ENCODE results near the gene APOA5.

Gene APOA5

DNA sequence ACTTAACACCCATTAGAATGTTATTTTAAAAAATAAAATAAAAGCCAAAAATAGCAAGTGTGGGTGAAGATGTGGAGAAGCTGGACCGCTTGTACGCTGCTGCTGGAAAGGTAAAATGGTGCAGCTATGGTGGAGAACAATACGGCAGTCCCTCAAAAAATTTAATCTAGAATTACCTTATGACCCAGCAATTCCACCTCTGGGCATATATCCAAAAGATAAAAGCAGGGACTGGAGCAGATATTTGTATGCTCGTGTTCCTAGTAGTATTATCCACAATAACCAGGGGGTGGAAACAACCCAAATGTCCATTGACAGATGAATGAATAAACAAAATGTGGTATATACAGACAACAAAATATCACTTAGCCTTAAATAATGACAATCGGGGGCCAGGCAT, 6.1 kb upstream of the APOA5 start:
- DNase-seq (ENCODE audit: low read depth in 2 of 2), result no peak

DNA sequence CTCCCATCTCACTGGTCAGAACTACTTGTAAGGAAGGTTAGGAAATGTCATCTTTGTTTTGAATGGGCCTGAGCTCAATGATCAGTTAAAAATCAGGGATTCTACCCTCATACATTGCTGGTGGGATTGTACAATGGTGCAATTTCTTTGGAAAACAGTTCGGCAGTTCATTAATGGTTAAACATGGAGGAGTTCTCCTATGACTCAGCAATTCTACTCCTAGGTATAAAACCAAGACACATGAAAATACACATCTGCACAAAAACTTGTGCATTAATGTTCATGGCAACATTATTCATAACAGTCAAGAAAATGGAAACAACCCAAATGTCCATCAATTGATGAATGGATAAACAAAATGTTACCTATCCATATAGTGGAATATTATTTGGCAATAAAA, 4.9 kb upstream of the APOA5 start:
- DNase-seq (ENCODE audit: low read depth in 2 of 2), result no peak

DNA sequence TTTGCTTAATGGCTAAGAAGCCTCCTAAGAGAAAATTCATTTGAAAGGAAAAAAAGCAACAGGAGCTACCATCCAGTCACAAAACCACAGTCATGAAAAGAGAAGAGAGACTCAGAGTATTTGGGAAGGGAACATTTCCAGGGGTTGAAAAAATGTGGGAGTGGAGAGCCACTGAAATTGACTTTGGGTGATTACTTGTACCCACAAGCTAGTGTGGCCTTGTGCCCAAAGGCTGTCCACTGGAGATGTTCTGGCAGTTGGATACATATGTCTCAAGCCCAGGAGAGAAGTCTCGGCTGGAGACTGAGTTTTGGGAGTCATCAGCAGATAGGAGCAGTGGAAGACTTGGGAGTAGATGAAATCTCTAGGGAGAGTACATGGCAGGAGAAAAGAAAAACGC, 3.2 kb upstream of the APOA5 start:
- DNase-seq (ENCODE audit: low read depth in 2 of 2), result no peak

DNA sequence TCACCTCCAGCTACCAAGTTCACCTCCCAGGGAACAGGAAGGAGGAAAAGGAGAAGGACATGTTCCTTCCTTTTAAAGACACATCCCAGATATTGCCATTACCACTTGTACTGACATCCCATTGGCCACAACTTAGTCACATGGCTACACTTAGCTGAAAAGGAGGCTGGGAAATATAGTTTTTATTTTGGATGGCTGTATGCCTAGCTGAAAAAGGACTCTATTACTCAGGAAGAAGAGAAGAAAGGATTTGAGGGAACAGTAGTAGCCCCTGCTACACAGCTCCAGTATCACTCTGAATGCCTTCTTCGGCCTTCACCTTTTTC, 2.1 kb upstream of the APOA5 start:
- DNase-seq (ENCODE audit: low read depth in 2 of 2), result no peak

DNA sequence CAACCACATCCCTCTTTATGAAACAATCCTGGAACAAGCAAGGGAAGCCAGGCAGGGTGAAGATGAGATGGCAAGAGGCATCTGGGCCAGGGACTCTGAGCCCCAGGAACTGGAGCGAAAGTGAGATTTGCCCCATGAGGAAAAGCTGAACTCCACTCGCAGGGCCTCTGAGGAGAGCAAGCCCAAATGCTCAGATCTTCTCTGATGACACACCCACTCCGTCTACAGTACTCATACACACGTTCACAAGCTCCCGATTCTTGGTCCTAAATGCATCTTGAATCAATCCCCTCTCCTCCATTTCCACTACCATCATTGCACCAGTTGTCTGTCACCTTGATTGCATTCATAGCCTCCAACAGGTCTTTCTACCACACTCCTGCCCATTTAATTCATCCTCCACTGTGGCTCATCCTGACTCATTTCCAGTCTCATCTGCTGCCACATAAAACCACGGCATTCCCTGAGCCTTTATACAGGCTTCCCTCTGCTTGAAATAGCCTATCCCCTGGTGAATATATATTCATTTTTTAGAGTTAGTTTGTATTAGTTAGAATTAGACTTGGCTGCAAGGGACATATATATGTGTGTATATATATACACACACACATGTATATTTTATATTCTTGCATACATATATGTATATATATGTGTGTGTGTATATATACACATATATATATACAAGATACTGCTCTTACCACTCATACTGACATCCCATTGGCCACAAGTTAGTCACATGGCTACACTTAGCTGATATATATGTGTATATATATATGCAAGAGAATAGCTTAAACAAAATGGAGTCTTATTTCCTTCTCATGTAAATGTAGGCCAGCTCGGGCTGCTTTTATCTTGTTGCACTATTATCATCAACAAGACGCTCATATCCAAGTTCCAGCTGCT, 1.4 kb upstream of the APOA5 start:
- DNase-seq (ENCODE audit: low read depth in 2 of 2), result no peak

DNA sequence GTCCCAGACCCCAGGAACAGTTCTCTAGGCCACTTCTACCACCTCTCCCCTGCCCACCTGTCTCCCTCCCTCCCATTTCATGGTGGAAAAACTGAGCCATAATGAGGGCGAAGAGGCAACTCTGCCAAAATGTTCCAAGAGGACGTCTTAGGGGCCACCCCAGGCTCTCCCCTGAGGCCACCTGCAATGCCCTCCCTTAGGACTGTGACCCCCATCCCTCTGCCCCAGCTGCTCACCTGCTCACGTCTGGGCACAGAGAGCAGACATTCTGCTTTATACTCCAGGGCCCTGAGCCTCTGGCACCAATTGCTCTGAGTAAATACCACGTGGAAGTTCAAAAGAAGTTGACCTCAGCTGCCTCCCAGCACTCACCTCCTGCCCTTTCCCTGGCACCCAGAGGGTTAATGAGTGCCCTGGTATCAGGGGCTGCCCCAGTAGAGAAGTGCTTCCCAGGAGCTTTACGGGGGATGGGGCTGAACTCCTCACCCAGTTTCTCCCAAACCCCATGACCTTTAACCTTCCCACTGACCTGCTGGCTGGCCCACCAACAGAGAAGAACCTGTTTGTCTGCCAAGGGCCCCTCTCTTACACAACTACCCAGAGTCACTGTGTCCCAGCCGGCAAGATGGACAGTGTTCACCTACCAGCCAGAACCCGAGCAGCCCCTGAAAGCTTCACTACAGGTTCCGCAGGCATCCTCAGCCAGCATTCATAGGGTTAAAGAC, 627 bp upstream of the APOA5 start:
- DNase-seq (ENCODE audit: low read depth in 2 of 2), result no peak

DNA sequence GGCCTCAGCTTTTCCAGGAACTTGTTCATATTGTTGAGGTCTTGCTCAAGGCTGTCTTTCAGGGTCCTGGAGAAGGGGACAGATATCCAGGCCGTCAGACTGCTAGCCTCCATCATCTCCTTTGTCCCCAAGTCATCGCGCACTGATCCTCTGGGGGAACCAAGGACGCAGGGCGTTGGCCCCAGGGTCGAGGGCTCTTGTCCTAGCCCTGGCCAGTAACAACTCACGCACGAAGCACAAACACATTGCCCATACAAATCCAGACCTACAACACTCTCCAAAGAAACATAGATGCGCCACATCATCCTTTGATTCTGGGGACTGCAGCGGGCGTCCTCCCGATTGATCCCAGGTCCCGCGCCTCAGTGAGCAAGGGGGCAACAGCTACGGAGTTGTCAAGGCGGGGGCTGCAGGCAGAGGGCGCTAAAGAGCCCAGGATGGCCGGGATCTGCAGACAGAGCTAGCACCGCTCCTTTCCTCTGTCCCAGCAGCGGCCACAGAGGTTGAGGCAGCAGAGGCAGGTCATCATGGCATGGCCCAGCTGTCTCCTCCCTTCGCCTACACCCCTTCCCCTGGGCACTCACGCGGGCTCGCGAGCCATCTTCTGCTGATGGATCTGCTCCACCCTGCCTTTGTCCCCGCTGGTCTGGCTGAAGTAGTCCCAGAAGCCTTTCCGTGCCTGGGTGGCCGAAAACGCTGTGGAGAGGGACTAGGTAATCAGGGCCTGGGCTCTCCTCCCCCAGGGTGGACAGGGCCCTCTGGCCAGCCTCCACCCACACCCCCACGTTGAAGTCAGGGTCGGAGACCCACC, 472 bp downstream of the APOA5 start:
- DNase-seq (ENCODE audit: low read depth in 2 of 2), result peak; percentile 70 to 73

DNA sequence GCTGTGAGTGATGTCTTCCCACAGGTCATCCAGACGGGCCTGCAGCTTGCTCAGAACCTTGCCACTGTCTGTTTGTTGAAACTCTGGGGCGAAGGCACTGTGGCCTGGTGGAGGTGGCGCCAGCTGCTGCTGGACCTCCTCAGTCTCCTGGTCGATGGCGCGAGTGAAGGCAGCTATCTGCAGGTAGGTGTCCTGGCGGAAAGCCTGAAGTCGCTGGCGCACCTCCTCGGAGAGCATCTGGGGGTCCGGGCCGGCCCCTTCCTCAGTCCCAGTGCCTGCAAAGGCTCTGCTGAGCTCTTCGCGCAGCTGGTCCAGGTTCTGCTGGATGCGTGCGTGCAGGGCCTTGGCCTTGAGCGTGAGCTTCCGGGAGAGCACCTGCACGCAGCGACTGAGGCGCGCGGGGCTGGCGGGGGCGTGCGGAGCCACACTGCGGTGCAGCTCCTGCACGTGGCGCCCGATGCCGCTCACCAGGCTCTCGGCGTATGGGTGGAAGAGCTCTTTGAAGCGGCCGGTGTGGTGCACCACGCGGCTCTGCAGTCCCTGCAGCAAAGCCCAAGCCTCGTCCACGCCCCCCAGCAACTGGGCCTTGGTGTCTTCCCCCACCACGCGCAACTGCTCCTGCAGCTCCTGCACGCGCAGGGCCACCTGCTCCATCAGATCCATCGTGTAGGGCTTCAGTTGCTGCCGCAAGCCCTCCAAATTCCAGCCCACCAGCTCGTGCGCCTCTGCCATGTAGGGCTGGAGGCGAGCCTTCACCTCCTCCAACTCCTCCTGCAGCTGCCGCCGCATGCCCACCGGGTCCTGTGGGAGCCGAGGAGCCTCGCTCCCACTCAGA, 1.3 kb downstream of the APOA5 start:
- no peak for DNase-seq (ENCODE audit: low read depth in 2 of 2)

DNA sequence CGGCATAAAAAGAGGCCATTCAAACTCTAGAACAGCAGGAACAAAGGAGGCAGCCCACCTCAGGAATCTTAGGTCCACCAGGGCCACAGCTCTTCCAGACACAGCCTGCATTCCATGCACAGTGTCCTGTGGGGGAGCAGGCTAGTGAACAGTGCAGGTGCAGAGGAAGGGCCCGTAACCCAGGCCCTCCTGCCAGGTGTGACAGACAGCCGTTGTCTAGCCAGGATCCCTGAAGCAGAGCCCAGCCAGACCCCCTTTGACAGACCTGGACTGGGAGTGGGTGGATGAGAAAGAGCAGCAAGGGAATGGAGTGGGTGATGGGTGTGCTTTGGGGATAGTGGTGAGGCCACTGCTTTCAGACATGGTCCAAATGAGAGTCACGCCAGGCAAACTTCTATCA, 2.7 kb downstream of the APOA5 start:
- no peak for DNase-seq (ENCODE audit: low read depth in 2 of 2)

DNA sequence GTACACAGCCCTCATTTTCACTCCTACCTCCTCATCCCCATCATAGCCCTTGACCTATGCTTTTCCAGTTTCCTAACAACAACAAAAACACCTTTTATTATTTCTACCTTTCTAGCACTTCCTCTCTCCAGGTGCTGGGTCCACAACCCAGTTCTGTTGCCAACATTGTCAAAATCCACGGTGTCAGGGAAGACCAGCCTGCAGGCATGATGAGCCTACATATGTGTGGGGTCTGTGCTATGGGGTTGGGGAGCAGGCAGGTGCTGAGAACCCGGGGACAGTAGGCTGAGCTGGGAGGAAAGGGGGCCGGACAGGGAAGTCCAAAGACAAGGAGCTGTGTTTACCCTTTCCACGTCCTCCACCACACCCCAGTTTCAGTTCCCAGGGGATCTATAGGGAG, 3.1 kb downstream of the APOA5 start:
- no peak for DNase-seq (ENCODE audit: low read depth in 2 of 2)

DNA sequence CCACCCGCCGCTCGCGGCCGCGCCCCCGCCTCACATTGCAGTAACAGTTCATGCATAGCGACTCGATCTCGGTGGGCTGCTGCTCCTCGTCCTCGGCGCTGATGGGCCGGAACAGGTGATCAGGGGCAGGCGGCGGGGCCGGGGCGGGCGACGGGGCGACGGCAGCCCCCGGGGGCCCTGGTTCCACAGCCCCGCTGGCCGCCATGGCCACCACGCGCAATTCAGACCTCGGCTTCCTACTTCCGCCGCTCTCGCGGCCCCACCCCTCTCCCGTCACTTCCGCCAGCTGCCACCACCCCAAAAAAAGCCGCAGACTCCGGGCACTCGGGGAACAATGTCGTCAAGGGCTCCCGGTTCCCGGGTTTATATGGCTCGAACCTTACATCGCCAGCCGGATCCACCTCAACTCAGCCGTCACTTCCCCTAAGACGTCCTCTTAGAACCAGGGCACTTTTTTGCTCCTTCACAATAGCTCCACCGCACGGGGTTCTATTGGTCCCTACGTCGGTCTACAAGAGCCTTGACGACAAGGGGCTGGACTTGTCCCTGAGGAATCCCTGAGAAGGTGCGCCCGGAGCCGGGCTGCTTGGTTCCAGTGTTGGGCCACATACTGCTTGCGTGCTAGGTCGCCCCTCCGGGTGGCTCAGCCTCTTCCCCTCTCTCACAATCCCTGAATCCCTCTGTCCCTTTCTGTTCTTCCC, 3.7 kb downstream of the APOA5 start, which contains the start of gene ZPR1:
Gene ZPR1 (minus strand): TSS at position 238 of the 701 bp plus-strand sequence. CDS start 33 bp downstream, at position 205.
- peak; percentile 68 to 76 for DNase-seq (ENCODE audit: low read depth in 2 of 2)

DNA sequence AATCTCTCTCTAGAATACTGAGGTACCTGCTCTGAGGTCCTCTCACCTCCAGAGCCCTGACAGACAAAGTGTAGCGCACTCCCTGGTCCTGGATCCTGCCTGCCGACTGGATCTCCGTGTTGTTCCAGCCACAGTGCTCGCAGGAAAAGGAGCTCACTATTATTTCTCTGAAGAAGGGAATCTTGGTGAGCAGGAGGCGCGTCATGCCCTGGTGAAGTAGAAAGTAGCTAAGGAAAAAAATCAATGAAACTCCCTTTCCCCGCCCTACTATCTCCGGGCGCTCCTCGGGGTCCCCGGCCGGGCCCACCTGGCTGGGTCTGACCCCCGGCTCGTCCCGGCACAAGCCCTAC, 4.3 kb downstream of the APOA5 start:
- no peak for DNase-seq (ENCODE audit: low read depth in 2 of 2)

DNA sequence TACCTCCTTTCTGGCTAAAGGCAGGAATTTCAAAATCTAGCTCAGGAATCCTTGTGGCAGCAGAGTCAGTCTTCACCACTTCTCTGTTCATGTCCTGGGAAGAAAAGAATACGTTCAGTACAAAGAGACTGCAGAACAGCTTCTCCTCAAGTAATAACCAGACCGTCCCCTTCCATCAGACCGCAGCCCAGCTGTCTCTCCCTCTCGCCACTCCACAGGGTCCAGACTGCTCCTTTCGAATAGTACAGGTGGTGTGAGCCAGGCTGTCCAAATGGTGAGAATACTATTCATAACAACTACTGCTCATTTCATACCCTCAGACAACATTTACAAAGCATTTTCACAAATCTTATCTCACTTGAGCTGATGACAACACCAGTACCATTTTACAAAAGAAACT, 4.7 kb downstream of the APOA5 start:
- no peak for DNase-seq (ENCODE audit: low read depth in 2 of 2)

DNA sequence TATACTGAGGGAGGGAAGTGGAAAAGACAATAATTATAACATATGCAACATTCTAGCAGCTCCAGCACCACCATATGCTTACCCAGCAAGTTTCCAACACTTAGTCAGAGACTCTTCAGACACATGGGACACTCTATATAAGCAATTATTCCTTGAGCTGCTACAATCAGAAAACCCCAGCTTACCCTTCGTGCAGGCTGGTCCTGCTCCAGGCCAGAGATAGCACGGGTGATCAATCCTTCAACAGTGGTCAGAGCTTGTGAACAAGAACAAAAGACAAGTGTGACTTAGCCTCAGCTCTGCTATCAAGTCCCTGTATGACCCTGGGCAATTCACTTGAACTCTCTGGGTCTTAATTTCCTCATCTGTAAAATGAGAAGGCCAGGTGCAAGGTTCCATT, 5.4 kb downstream of the APOA5 start:
- no peak for DNase-seq (ENCODE audit: low read depth in 2 of 2)

DNA sequence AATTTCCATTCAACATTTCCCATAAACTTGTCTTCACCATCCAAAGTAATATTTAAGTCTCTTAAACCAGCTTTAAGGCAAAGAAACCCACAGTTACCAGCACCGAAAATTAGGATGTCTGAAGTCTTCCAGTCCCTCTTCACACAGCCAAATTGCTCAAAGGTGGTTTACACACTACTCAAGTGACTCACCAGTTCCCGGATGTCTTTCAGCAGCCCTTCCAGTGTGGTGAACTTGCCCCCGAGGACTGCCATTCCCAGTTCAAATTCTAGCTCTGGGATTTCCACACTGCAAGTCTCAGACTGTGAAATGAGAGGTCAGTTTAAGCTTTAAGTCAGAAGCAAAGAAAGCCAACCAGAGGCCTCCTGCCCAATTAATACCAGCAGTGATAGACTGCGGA, 9.0 kb downstream of the APOA5 start:
- no peak for DNase-seq (ENCODE audit: low read depth in 2 of 2)

DNA sequence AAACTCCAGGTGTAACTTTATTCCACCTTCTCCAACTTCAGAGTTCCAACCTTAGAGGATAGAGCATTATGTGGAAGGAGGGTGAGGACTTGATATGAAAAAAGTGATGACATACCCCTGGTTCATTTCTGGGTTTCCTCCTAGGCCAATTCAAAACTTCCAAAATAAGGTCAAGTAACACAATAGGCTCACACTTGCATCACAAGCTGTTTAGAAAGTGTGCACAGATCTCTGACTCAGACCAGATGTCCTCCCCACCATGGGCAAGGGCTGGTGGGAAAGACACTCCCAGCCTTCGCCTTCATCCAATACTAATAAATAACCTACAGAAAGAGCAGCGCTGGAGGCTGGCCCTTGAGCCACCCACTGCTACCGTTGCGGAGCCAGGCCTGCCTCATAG, 13.1 kb downstream of the APOA5 start:
- no peak for DNase-seq (ENCODE audit: low read depth in 2 of 2)

DNA sequence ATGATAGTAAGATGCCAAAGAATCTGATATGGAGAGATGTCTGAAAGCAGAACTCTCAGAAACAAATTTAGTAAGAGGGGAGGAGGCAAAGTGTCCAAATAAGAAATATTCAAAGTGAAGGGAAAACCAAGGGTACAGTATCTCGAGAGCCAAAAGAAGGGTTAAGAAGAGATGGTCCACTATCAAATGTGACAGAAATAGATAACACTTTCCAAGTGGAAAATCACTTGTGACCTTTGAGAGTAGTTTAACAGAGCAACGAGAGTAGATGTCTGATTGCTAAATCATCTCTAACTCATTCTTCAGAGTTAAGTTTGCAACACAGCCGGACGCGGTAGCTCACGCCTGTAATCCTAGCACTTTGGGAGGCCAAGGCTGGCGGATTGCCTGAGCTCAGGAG, 14.6 kb downstream of the APOA5 start:
- DNase-seq (ENCODE audit: low read depth in 2 of 2), result no peak

DNA sequence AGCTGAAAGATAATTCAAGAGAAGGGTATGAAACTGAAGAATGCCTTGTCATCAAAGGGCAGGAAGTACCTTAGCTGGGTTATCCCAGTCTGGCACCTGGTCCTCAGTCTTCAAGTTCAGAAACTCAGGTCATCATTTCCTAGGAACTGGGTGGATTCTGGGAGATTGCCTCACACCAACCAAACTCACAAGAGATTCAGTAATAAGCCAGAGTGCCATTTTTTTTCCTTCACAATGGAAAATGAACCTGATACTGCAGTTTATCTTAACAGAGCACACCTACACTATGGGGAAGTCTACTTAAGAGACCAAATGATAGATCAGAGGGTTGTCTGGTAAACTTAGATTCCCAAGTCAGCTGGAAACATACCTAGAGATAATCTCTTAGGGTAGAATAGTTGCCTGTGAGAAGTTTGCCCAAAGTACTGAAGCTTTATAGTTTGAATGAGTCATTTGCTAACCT, 15.1 kb downstream of the APOA5 start:
- no peak for DNase-seq (ENCODE audit: low read depth in 2 of 2)

DNA sequence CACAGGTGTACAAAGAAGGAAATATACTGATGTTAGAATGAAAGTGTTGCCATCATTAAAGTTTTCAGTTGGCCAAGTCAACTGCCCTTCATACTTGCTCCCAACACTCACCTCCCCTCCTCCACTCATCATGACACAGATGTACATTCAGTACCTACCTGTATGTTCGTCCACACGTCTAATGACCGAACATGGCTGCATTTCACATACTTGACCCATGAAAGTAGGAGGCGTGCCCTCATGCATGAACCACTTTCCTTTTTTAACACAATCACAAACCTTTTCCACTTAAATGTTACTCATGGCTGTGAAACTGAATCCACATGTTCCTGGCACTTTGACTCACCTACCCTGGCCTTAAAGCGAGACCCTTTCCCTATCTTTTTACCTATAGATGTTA, 15.7 kb downstream of the APOA5 start:
- DNase-seq (ENCODE audit: low read depth in 2 of 2), result no peak

DNA sequence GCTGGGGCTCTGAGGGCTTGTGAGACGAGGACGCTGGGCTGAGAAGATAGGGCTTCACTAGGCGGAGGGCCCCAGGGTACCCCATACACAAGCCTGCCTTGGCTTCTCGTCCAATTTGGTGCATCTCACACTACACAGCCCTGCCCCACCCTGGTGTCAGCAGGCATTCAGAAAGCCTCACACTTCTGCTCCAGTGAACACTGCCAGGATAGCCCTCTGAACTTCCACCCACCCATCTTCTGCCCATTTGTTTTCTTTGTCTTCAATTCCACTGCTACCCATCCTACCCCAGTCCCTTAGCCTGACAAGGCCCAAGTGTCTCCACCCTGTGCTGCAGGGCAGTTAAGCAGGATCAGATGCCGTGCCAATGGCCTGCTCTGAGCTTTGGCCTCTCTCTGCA, 17.0 kb downstream of the APOA5 start:
- DNase-seq (ENCODE audit: low read depth in 2 of 2), result no peak

Measured in stimulated activated CD4-positive, alpha-beta T cell treated with anti-CD3 and anti-CD28 coated beads, Interleukin-1b, Interleukin-23, amount 100 ng/mL, for 4 hours (primary cell).